D341Med (cell line): ENCODE results near the gene PPP1R13B.

Experiments used
- DNase-seq: peaks from one replicate; pipeline ENCODE4 v3.0.0; 2012; ENCODE audit warnings: low spot score

PPP1R13B gene

GRCh38 chr14:103712633-103713247 is 134.6 kb downstream of the PPP1R13B start:
- DNase-seq, result no peak

- DNase-seq, result no peak
Measured at GRCh38 chr14:103711516-103712431, 135.6 kb downstream of the PPP1R13B start.

GRCh38 chr14:103710771-103711377 is 136.5 kb downstream of the PPP1R13B start:
- DNase-seq, result no peak

- DNase-seq, result no peak
Measured at GRCh38 chr14:103709814-103710213, 137.6 kb downstream of the PPP1R13B start.

- no peak for DNase-seq
Measured at GRCh38 chr14:103708750-103709187, 138.6 kb downstream of the PPP1R13B start.

- no peak for DNase-seq
Measured at GRCh38 chr14:103707329-103708263, 139.8 kb downstream of the PPP1R13B start.

GRCh38 chr14:103706551-103707328 is 140.6 kb downstream of the PPP1R13B start:
- no peak for DNase-seq

GRCh38 chr14:103705504-103706284 is 141.7 kb downstream of the PPP1R13B start:
- DNase-seq, result no peak

GRCh38 chr14:103705118-103705503 is 142.3 kb downstream of the PPP1R13B start:
- no peak for DNase-seq

- no peak for DNase-seq
Measured at GRCh38 chr14:103704708-103705107, 142.7 kb downstream of the PPP1R13B start.

- DNase-seq, result no peak
Measured at GRCh38 chr14:103703433-103704385, 143.7 kb downstream of the PPP1R13B start.

- DNase-seq, result no peak
Measured at GRCh38 chr14:103702497-103703432, 144.6 kb downstream of the PPP1R13B start.

GRCh38 chr14:103702095-103702494 is 145.3 kb downstream of the PPP1R13B start:
- DNase-seq, result no peak

GRCh38 chr14:103700753-103701490 is 146.5 kb downstream of the PPP1R13B start:
- no peak for DNase-seq

GRCh38 chr14:103699901-103700752 is 147.2 kb downstream of the PPP1R13B start:
- DNase-seq, result no peak

- no peak for DNase-seq
Measured at GRCh38 chr14:103699261-103699661, 148.1 kb downstream of the PPP1R13B start.
